ENCODE data around the gene FHAD1.
"Not testable (repeated sequence)": the region's sequence is repeated elsewhere in the genome, so short reads cannot be mapped to it uniquely, and the experiment has no call there.

The FHAD1 gene

GRCh38 chr1:15426492-15427279, 179.7 kb downstream of the FHAD1 start:
- DNase-seq (ENCODE audit: low read depth) = peak; percentile 53
- peak; percentile 34 for TF ChIP-seq CTCF (IDR thresholded peaks at IDR 0.05; ENCODE audit: low read length, missing control alignments)
- H3K4me3 ChIP-seq (replicated peaks; ENCODE audit: low read depth, low read length) = no peak overlapping the region

- TF ChIP-seq CTCF (IDR thresholded peaks at IDR 0.05; ENCODE audit: low read length, missing control alignments) = no peak
- DNase-seq (ENCODE audit: low read depth) = no peak
- no peak overlapping the region for H3K4me3 ChIP-seq (replicated peaks; ENCODE audit: low read depth, low read length)
Measured at GRCh38 chr1:15427280-15427666, 180.2 kb downstream of the FHAD1 start.

- not testable (repeated sequence) for DNase-seq (ENCODE audit: low read depth)
Measured at GRCh38 chr1:15428252-15428651, 181.2 kb downstream of the FHAD1 start.

GRCh38 chr1:15428815-15429435, 181.9 kb downstream of the FHAD1 start:
- DNase-seq (ENCODE audit: low read depth) = no peak
- no peak for TF ChIP-seq CTCF (IDR thresholded peaks at IDR 0.05; ENCODE audit: low read length, missing control alignments)
- H3K4me3 ChIP-seq (replicated peaks; ENCODE audit: low read depth, low read length) = no peak overlapping the region

More at GRCh38 chr1:15428252-15428651, 181.2 kb downstream of the FHAD1 start:
- H3K4me3 ChIP-seq (replicated peaks; ENCODE audit: low read depth, low read length) = not testable (repeated sequence)

- peak; percentile 49 for DNase-seq (ENCODE audit: low read depth)
- no peak for TF ChIP-seq CTCF (IDR thresholded peaks at IDR 0.05; ENCODE audit: low read length, missing control alignments)
- no peak overlapping the region for H3K4me3 ChIP-seq (replicated peaks; ENCODE audit: low read depth, low read length)
Measured at GRCh38 chr1:15429701-15430149, 182.7 kb downstream of the FHAD1 start.

GRCh38 chr1:15430787-15431570, 184.0 kb downstream of the FHAD1 start:
- peak; percentile 92 for TF ChIP-seq CTCF (IDR thresholded peaks at IDR 0.05; ENCODE audit: low read length, missing control alignments)
- peak; percentile 46 for DNase-seq (ENCODE audit: low read depth)
- H3K4me3 ChIP-seq (replicated peaks; ENCODE audit: low read depth, low read length) = no peak overlapping the region

GRCh38 chr1:15431571-15431948, 184.5 kb downstream of the FHAD1 start:
- TF ChIP-seq CTCF (IDR thresholded peaks at IDR 0.05; ENCODE audit: low read length, missing control alignments) = no peak

More at GRCh38 chr1:15431571-15431948, 184.5 kb downstream of the FHAD1 start:
- no peak overlapping the region for H3K4me3 ChIP-seq (replicated peaks; ENCODE audit: low read depth, low read length)
- DNase-seq (ENCODE audit: low read depth) = no peak
